Activated CD4-positive, alpha-beta T cell treated with anti-CD3 and anti-CD28 coated beads, Interleukin-2, amount 50 U/mL, for 16 hours (primary cell): Measurements from ENCODE around the gene PSEN1.

ENCODE experiments used
- DNase-seq: peaks from one replicate; pipeline ENCODE4 v3.0.0-alpha.2; 2020

The PSEN1 gene

DNA sequence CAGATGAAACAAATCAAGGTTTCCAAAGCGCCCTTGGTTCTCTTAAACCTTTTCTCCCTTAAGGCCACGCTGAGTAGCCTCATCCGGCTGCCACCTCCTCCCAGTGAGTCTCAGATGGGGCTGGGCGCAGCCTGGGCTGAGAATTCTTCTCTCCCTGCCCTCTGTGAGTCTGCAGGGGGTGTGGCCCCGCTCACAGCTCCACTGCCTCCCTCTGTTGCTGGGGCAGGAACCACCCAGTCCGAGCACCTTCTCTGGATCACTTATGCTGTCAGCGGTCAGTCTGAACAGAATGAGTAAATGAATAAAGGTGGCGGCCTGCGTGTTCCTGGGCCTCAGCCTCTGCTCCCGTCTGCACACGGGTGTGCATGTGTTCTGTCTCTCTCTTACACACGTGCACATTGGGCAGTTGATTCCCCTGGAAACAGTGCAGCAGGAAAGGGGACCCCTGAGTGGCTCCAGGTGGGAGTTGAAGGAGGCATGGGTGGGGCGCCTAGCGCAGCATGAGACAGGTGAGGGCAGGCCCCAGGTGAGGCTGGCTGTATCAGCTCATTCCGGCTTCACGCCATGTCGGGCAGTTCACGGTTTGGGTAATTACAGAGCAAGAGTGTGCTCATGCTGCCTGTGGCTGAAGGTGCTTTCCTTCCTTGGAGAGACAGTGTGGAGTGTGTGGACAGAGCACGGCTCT, 105.3 kb downstream of the PSEN1 start:
- no peak for DNase-seq

- DNase-seq: no peak
Observed at GRCh38 chr14:73242357-73242901, 106.1 kb downstream of the PSEN1 start.

DNA sequence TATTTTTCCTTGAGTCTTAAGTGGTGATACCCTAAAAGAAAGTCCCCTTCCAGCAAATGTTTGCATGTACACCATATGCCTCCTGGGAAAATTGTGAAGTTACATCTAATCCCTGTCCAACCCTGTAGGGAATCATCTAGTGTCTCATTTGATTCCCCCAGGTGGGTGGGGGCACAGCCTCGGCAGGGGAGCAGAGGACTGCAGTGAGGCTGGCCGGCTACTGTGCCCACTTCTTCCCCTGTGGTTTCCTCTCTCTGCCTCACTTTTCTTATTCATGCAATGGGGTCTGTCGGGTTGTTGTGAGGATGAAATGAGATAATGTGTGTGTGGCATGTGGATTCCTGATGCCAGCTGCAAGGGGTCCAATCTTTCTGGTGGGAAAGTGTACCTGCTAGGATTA, 107.0 kb downstream of the PSEN1 start:
- DNase-seq: no peak

- DNase-seq: no peak
Observed at GRCh38 chr14:73243748-73244147, 107.4 kb downstream of the PSEN1 start.

GRCh38 chr14:73244541-73245290, 108.4 kb downstream of the PSEN1 start:
- no peak for DNase-seq

GRCh38 chr14:73245480-73246325, 109.4 kb downstream of the PSEN1 start:
- DNase-seq: peak; percentile 35

DNA sequence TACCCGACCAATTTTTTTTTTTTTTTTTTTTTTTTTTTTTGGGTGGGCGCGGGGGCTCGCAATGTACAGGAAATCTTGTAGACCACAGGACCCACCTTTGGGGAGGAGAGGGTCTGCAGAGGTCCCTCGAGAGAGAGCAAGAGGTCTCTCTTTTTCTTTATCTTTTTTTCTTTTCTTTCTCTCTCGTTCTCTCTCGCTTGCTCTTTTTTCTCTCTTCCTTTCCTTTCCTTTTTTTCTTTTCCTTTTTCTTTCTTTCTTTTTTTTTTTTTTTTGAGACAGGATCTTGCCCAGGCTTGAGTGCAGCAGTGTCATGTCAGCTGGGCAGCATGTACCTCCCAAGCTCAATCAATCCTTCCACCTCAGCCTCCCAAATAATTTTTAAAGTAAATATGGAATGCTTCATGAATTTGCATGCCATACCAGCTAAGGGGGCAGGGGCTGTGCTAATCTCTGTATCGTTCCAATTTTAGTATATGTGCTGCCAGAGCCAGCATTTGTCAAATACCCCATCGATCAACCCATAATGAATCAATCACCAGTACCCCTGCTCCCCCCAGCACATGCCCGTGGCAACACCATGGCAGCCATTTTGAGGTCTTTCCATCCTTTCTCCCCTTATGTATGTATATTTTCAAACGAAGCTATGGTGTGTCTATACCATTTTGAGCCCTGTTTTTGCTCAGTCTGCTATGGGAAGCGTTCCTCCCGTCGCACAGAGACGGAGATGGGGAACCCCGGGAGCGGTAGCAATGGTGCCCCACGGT, 110.3 kb downstream of the PSEN1 start:
- no peak for DNase-seq

DNA sequence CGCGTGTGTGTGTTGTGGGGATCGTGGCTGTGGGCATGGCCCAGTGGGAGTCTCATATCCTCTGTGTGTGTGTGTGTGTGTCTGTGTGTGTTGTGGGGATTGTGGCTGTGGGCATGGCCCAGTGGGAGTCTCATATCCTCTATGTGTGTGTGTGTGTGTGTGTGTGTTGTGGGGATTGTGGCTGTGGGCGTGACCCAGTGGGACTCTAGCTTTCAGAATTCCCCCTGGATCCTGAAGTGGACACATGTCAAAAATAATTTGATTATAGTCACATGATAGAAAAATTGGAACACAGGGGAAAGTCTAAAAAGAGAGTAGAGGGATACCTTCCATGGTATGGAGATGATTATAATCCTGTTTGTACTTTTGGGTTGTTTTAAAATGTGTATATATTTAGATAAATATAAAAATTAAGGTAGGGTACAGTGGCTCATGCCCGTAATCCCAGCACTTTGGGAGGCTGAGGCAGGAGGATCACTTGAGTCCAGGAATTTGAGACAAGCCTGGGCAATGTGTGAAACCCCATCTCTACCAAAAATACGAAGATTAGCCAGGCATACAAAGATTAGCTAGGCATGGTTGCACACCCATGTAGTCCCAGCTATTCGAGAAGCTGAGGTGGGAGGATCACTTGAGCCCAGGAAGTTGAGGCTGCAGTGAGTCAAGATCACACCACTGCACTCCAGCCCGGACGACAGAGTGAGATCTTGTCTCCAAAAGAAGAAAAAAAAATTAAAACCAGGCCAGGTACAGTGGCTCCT, 112.0 kb downstream of the PSEN1 start:
- DNase-seq: peak; percentile 28

GRCh38 chr14:73249108-73249507, 112.8 kb downstream of the PSEN1 start:
- no peak for DNase-seq

- no peak for DNase-seq
Observed at GRCh38 chr14:73249564-73250316, 113.4 kb downstream of the PSEN1 start.

DNA sequence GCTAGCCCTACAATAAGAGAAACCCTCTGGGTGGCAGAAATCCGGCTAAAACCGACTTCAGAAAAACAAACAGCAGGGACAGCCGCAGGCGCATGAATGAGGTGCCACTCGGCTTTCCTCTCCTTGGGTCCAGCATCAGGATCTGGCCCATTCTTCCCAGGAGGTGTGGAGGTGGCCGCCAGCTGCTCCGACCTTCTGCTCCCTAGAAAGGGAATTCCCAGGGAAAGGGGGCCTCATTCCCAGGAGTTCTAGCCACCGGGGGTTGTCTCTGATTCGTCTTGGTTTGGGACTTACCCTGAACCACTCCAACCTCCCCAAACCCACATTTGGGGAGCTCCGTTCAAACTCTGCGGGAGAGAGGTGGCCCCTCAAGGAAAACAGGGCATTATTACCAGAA, 114.0 kb downstream of the PSEN1 start:
- no peak for DNase-seq

GRCh38 chr14:73250781-73251500, 114.6 kb downstream of the PSEN1 start:
- no peak for DNase-seq

- no peak for DNase-seq
Observed at GRCh38 chr14:73251516-73252215, 115.4 kb downstream of the PSEN1 start.

DNA sequence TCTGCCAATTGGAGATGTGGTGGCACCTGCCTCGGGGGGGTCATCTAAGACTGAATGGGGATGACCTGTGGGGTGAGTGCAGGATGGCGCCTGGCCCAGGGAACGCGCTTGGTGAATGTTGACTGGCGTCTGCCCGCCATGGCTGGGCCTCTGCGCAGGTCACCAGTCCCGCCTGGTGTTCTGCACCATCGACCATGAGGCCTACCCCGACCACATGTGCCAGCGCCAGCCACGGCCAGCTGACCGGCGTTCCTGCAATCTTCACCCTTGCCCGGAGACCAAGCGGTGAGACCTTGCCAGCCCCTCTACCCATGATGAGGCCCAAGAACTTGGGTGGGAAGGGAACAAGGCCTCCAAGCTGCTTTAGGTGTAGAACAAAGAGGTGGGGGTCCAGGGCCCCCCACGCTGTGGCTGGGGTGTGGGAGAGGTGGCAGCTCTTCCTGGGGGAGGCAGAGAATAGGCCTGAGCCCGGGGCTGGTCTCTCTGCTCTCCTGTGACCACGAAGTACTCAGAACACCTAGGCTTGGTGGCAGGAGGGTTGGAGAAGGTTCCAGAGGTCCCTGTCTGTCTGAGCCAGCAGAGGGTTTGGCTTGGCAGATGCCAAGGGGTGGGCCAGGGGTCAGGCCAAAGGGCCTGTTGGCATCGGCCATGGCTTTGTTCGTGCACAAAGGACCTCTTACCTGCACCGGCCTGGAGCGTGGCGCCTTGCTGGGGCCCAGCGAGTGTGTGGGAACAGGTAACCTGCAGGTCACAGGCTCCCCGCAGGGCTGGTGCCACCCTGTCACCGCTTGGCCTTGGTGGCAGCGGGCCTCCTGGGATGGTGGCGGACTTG, 116.4 kb downstream of the PSEN1 start:
- no peak for DNase-seq

- no peak for DNase-seq
Observed at GRCh38 chr14:73253323-73253610, 117.0 kb downstream of the PSEN1 start.

- DNase-seq: no peak
Observed at GRCh38 chr14:73253721-73254120, 117.4 kb downstream of the PSEN1 start.

DNA sequence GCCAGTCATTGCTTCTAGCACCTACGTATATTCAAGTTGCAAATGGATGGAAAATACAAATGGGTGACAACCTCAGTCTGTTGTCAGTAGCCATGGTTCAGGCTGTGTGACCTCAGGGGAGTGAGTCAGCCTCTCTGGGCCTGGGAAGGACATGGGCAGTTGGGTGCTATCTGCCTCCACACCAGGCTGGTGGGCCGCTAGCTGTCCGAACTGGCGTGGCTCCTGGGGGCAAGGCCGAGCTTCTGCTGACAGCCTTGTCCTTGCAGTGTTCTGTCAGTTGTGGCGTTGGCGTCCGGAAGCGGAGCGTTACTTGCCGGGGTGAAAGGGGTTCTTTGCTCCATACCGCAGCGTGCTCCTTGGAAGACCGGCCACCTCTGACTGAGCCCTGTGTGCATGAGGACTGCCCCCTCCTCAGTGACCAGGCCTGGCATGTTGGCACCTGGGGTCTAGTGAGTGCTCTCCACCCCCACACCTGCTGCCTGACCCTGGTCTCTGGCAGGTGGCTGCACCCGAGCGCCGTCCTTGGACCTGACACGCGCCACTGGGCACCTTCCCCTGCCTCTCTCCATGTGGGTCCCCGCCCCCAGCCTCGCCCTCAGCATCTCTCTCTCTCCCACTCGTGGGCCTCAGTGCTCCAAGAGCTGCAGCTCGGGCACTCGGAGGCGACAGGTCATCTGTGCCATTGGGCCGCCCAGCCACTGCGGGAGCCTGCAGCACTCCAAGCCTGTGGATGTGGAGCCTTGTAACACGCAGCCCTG, 118.1 kb downstream of the PSEN1 start:
- no peak for DNase-seq

- no peak for DNase-seq
Observed at GRCh38 chr14:73255005-73255400, 118.7 kb downstream of the PSEN1 start.
